SK-MEL-5 (cell line): ENCODE data around the gene VPS4B. TPM values are rescaled to one million over a fixed set of nuclear protein-coding genes. Genes with fewer than 3 reads are reported as not detected.

Experiments
- DNase-seq: peaks from one replicate; pipeline ENCODE4 v3.0.0-alpha.2; 2016; ENCODE audit warnings: low read depth, low spot score
- in situ Hi-C: cut with HindIII; loops from 2 replicates; pipeline ENCODE4 v1.10.0; 2016; ENCODE audit warnings: low sequenced_read_pairs, high pct_unique_total_duplicates, low pct_unique_long_range_greater_than_20kb
- total RNA-seq: library from RNA; depleted of rRNA; stranded (reverse); fragments of >200 nt; shearing (Covaris generic); gene quantifications from 2 replicates; pipeline ENCODE4 v1.2.3, GENCODE V29; 2014; rRNA removed

The VPS4B gene
- total RNA-seq, 1 experiment from 2014 or later: 51.4 TPM

DNA sequence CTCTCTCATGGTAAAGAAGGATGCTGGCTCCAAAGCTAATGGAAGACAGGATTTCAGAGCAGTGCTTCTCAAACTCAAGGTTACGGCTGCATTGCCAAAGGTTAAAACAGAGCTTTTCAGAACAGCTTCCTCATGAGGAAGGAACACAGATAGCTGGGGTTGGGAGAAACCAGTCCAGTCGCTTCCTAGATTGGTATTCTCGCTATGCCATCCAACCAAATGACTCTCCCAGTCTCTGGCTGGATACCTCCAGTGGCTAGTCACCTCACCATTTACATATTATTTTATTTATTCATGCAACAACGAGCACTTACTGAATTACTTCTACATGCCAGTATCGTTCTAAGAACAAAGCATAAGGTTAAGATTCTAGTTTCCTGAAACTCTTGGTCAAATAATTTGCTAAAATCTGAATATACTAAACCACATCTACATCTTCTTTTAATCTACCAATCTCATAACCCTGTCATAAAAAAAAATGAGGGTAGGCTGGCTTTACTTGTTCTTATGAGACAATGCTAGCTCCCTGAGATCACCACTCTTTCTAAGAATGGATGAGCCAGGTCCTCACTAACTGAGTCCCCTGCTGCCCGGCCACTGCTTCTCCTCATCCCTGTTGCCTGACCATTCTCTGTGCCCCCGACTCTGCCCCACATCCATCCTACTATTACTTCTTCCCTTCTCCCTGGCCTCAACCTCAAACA lies 75.6 kb downstream of the VPS4B start:
- no peak for DNase-seq
- in situ Hi-C loops: loop anchor here (25.0 kb wide), 1 partner anchor 334 kb away; no protein-coding TSS in a partner anchor

DNA sequence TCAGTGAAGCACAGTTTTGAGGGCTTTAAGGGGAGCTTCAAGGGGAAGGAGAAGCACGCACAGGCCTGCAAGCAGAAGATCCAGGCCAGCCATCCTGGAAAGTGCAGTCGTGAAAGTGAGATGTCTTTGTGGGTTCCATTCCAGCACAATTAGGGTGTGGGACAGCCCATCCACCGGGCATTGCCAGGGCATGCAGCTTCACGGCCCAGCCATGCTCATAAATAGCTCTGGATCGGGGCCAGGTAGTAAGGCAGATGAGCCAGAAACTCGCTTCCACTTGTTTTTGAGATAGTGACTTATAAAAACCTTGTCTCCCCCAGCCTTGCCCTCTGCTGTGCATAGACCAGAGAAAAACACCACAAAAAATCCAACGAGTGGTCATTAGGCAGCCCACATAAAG lies 76.2 kb downstream of the VPS4B start:
- in situ Hi-C loops: loop anchor here (25.0 kb wide), 1 partner anchor 334 kb away; no protein-coding TSS in a partner anchor
- DNase-seq: no peak

DNA sequence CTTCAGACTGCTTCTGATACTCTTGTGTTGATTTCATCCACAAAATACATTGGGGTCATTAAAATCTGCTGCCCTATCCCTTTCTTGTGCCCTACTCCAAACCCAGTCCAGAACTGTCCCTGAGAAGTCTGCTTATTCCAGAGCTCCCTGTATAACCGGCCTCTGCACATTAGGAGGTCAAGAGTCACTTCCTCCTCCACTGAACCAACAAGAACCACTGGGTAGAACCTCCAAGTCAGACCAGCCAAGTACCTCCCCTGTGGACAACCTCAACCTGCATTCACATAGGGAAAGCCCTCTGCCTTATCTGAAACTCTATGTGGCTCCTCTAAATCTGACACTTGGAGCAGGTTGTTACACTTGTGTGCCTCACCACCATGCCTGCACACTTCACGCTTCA lies 77.4 kb downstream of the VPS4B start:
- DNase-seq: no peak
- in situ Hi-C loops: loop anchor here (25.0 kb wide), 1 partner anchor 333 kb away; no protein-coding TSS in a partner anchor

DNA sequence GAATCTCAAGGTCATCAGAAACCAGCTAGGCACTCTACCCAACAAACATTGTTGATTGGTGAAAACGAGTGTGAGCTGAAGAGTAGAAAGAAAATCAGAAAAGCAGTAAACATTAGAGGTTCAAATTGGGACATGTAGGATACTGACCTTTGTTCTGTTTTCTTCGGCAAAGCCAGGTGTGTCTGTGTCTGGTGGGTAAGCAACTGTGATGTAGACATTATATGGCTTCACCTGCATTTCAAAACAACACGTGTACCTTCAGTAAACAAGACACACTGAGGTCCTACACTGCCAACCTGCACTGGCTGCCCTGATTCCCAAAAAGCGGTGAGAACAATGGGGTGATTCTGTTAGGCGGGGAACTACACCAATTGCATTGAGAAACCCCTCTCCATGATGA lies 78.0 kb downstream of the VPS4B start:
- DNase-seq: no peak
- in situ Hi-C loops: loop anchor here (25.0 kb wide), 1 partner anchor 332 kb away; no protein-coding TSS in a partner anchor

- in situ Hi-C loops: loop anchor here (25.0 kb wide), 1 partner anchor 330 kb away; no protein-coding TSS in a partner anchor
- DNase-seq: peak; percentile 71
Measured at GRCh38 chr18:63342206-63342605, 80.1 kb downstream of the VPS4B start.

GRCh38 chr18:63339920-63340484 lies 82.3 kb downstream of the VPS4B start:
- in situ Hi-C loops: loop anchor here (25.0 kb wide), 1 partner anchor 328 kb away; no protein-coding TSS in a partner anchor
- peak; percentile 72 for DNase-seq

Other genes starting within 250 kb of the VPS4B start
- gene BCL2, start 102.7 kb downstream of the VPS4B start, total RNA-seq: 8.6 and 9.2 TPM in 2 replicates
- 27.6 TPM in 2 replicates for gene KDSR, start 55.3 kb downstream of the VPS4B start, total RNA-seq
- gene SERPINB5, start 54.5 kb upstream of the VPS4B start, total RNA-seq: not detected in 2 replicates
- gene SERPINB12, start 119.9 kb upstream of the VPS4B start, total RNA-seq: not detected in 2 replicates
- not detected in 2 replicates for gene SERPINB13, start 164.9 kb upstream of the VPS4B start, total RNA-seq
- gene SERPINB4, start 221.8 kb upstream of the VPS4B start, total RNA-seq: not detected in 2 replicates
- gene SERPINB3, start 239.4 kb upstream of the VPS4B start, total RNA-seq: not detected in 2 replicates